OCI-LY1 (cell line): ENCODE data around the gene TMEM131.

Experiments
- H2AFZ ChIP-seq: fragments of 200-600 bp; sonication (generic), shearing (Covaris generic); 2 replicates; pipeline ENCODE4 v1.6.0; 2014; ENCODE audit warnings: antibody characterized with exemption, mild to moderate bottlenecking, low read length
- H3F3A ChIP-seq: fragments of 200-600 bp; sonication (generic), shearing (Covaris generic); 2 replicates; pipeline ENCODE4 v1.6.0; 2014; ENCODE audit warnings: mild to moderate bottlenecking, antibody characterized with exemption, low read length, moderate library complexity; ENCODE audit not compliant: insufficient read depth
- H3K27ac ChIP-seq: fragments of 200-600 bp; sonication (generic); 2 replicates; pipeline ENCODE4 v1.5.1; 2014; ENCODE audit warnings: low read length, mixed run types, mild to moderate bottlenecking, low read depth; ENCODE audit not compliant: poor library complexity, severe bottlenecking
- H3K27me3 ChIP-seq: fragments of 200-600 bp; sonication (generic); 2 replicates; pipeline ENCODE4 v1.6.0; 2014; ENCODE audit warnings: antibody characterized with exemption, mild to moderate bottlenecking, low read length, moderate library complexity; ENCODE audit not compliant: insufficient read depth
- H3K36me3 ChIP-seq: fragments of 200-600 bp; sonication (generic); 2 replicates; pipeline ENCODE4 v1.6.1; 2014; ENCODE audit warnings: mild to moderate bottlenecking, antibody characterized with exemption, low read length, moderate library complexity, mixed read lengths; ENCODE audit not compliant: insufficient read depth
- H3K4me1 ChIP-seq: fragments of 200-600 bp; sonication (generic); 2 replicates; pipeline ENCODE4 v1.5.1; 2014; ENCODE audit warnings: mild to moderate bottlenecking, low read length, moderate library complexity; ENCODE audit not compliant: insufficient read depth, severe bottlenecking
- H3K4me2 ChIP-seq: fragments of 200-600 bp; sonication (generic), shearing (Covaris generic); 2 replicates; pipeline ENCODE4 v1.6.1; 2014; ENCODE audit warnings: low read length
- H3K4me3 ChIP-seq: fragments of 200-600 bp; sonication (generic); 2 replicates; pipeline ENCODE4 v1.5.1; 2014; ENCODE audit warnings: low read length, low read depth, mild to moderate bottlenecking, mixed read lengths; ENCODE audit not compliant: poor library complexity, severe bottlenecking
- H3K79me2 ChIP-seq: fragments of 200-600 bp; shearing (Covaris generic); 2 replicates; pipeline ENCODE4 v1.6.1; 2016; ENCODE audit warnings: mixed run types, low read length, mixed read lengths; ENCODE audit not compliant: insufficient read depth
- H3K9ac ChIP-seq: fragments of 200-600 bp; sonication (generic), shearing (Covaris generic); 2 replicates; pipeline ENCODE4 v1.6.1; 2014; ENCODE audit warnings: mild to moderate bottlenecking, low read length, mixed read lengths
- H3K9me2 ChIP-seq: fragments of 200-600 bp; sonication (generic), shearing (Covaris generic); 2 replicates; pipeline ENCODE4 v1.6.1; 2014; ENCODE audit warnings: low read depth, mild to moderate bottlenecking, low read length, mixed read lengths
- H3K9me3 ChIP-seq: fragments of 200-600 bp; shearing (Covaris generic); 2 replicates; pipeline ENCODE4 v1.6.1; 2014; ENCODE audit warnings: low read length, mixed read lengths
- H4K20me1 ChIP-seq: fragments of 200-600 bp; sonication (generic), shearing (Covaris generic); 2 replicates; pipeline ENCODE4 v1.6.0; 2016; ENCODE audit warnings: mild to moderate bottlenecking, low read length; ENCODE audit not compliant: insufficient read depth
- CTCF ChIP-seq: fragments of 200-600 bp; sonication (generic), shearing (Covaris generic); IDR thresholded peaks from 2 replicates; pipeline ENCODE4 v1.5.1; 2017; ENCODE audit warnings: mild to moderate bottlenecking, antibody characterized with exemption, low read length, moderate library complexity, mixed read lengths
- EZH2 ChIP-seq: fragments of 200-600 bp; sonication (generic), shearing (Covaris generic); IDR thresholded peaks from 2 replicates; pipeline ENCODE4 v1.8.0; 2017; ENCODE audit warnings: borderline replicate concordance, mixed run types, mild to moderate bottlenecking, antibody characterized with exemption, low read length, moderate library complexity, mixed read lengths

Gene TMEM131

GRCh38 chr2:97819754-97820153 is 176.0 kb downstream of the TMEM131 start:
- no peak overlapping the region for H3K4me2 ChIP-seq
- no peak overlapping the region for H2AFZ ChIP-seq
- H3K9ac ChIP-seq: no peak overlapping the region
- H3K36me3 ChIP-seq: no peaks in the 10 kb centered on the region
- no peaks in the 10 kb centered on the region for H3K79me2 ChIP-seq
- H3F3A ChIP-seq: 0 out of 2 replicates have a peak, but pooled peaks cover 5% of the 10 kb centered on the region
- H3K27ac ChIP-seq: no peak overlapping the region
- H3K27me3 ChIP-seq: no peaks in the 10 kb centered on the region
- no peak for TF ChIP-seq CTCF
- H3K9me2 ChIP-seq: no peaks in the 10 kb centered on the region
- no peaks in the 10 kb centered on the region for H3K4me1 ChIP-seq
- no peak overlapping the region for H3K4me3 ChIP-seq
- H3K9me3 ChIP-seq: no peaks in the 10 kb centered on the region
- H4K20me1 ChIP-seq: no peaks in the 10 kb centered on the region

GRCh38 chr2:97816411-97816810 is 179.3 kb downstream of the TMEM131 start:
- no peaks in the 10 kb centered on the region for H3K4me1 ChIP-seq
- TF ChIP-seq EZH2 (no peak), CTCF (no peak)
- no peak overlapping the region for H3K9ac ChIP-seq
- H3K79me2 ChIP-seq: no peaks in the 10 kb centered on the region
- H3K9me2 ChIP-seq: no peaks in the 10 kb centered on the region
- no peak overlapping the region for H3K27ac ChIP-seq
- H3K36me3 ChIP-seq: peaks cover 17% of the 10 kb centered on the region; the same call in 1 of the 2 replicates
- no peak overlapping the region for H2AFZ ChIP-seq
- H3K9me3 ChIP-seq: no peaks in the 10 kb centered on the region
- H3F3A ChIP-seq: 0 out of 2 replicates have a peak, but pooled peaks cover 5% of the 10 kb centered on the region
- no peak overlapping the region for H3K4me3 ChIP-seq
- no peak overlapping the region for H3K4me2 ChIP-seq
- H3K27me3 ChIP-seq: no peaks in the 10 kb centered on the region
- H4K20me1 ChIP-seq: no peaks in the 10 kb centered on the region

GRCh38 chr2:97812931-97813330 is 182.8 kb downstream of the TMEM131 start:
- TF ChIP-seq CTCF (no peak), EZH2 (no peak)
- Histone ChIP-seq H3K4me3 (no peak overlapping the region), H3K36me3 (peaks cover 33% of the 10 kb centered on the region; the same call in 1 of the 2 replicates), H2AFZ (no peak overlapping the region), H3K9me3 (no peaks in the 10 kb centered on the region), H3K4me2 (no peak overlapping the region), H3K27ac (no peak overlapping the region), H3K4me1 (no peaks in the 10 kb centered on the region), H3K79me2 (no peaks in the 10 kb centered on the region), H3F3A (no peaks in the 10 kb centered on the region), H3K9ac (no peak overlapping the region), H4K20me1 (no peaks in the 10 kb centered on the region), H3K9me2 (no peaks in the 10 kb centered on the region), H3K27me3 (no peaks in the 10 kb centered on the region)
